Stomach (tissue), 9 donors: ENCODE data around the gene AKAP7. TPM values are rescaled to one million over a fixed set of nuclear protein-coding genes. Genes with fewer than 3 reads are reported as not detected.
"Not testable (repeated sequence)": the region's sequence is repeated elsewhere in the genome, so short reads cannot be mapped to it uniquely, and the experiment has no call there.

Experiments
- DNase-seq, 2 donors: peaks; one replicate each; pipeline versions ENCODE4 v3.0.0 to v3.0.0-alpha.2; 2013 to 2019
- H3K27ac ChIP-seq, 5 donors: fragments of 200-600 bp in 4 of 5; sonication (generic) in 4 of 5; one replicate each; pipeline ENCODE4 v1.5.1; 2013 to 2019; ENCODE audit warnings: mild to moderate bottlenecking in 1 of 5, moderate library complexity in 1 of 5
- H3K27me3 ChIP-seq, 3 donors: fragments of 200-600 bp; sonication (generic); one replicate each; pipeline ENCODE4 v1.5.1; 2017 to 2019; ENCODE audit warnings: mixed run types in 1 of 3
- H3K36me3 ChIP-seq, 4 donors: fragments of 200-600 bp; sonication (generic); 1 replicate in 3 of 4; 2 replicates in 1 of 4; pipeline ENCODE4 v1.5.1; 2016 to 2019
- H3K4me1 ChIP-seq, 4 donors: fragments of 200-600 bp; sonication (generic); one replicate each; pipeline ENCODE4 v1.5.1; 2016 to 2019
- H3K4me3 ChIP-seq, 4 donors: fragments of 200-600 bp; sonication (generic) in 3 of 4; one replicate each; pipeline ENCODE4 v1.5.1; 2016 to 2019; ENCODE audit warnings: mild to moderate bottlenecking in 1 of 4
- H3K9me3 ChIP-seq, 4 donors: fragments of 200-600 bp; sonication (generic); one replicate each; pipeline ENCODE4 v1.5.1; 2016 to 2019
- CTCF ChIP-seq, 7 experiments: fragments of 450-650 bp in 4 of 7; fragments of 200-600 bp in 3 of 7; sonication (generic) in 3 of 7; IDR thresholded peaks; one replicate each; pipeline ENCODE4 v1.5.1; 2016 to 2019; ENCODE audit warnings: antibody characterized with exemption in 7 of 7, control low read depth in 2 of 7, mild to moderate bottlenecking in 1 of 7
- EP300 ChIP-seq: sonication (generic); formaldehyde crosslinking; IDR thresholded peaks from one replicate; pipeline ENCODE4 v1.6.1; 2017; ENCODE audit warnings: antibody characterized with exemption
- POLR2A ChIP-seq, 4 donors: fragments of 450-650 bp; IDR thresholded peaks; one replicate each; pipeline ENCODE4 v1.6.1; 2016; ENCODE audit warnings: antibody characterized with exemption in 4 of 4, control low read depth in 2 of 4, mild to moderate bottlenecking in 1 of 4, moderate library complexity in 1 of 4
- POLR2AphosphoS5 ChIP-seq, 3 donors: sonication (generic); formaldehyde crosslinking; IDR thresholded peaks; one replicate each; pipeline ENCODE4 v1.6.1; 2016; ENCODE audit warnings: antibody characterized with exemption in 3 of 3
- WGBS, 5 donors: extraction: QIAGEN DNeasy Blood & Tissue Kit in 3 of 5; methylation state at CpG; one replicate each; pipeline versions ENCODE4 v1.1.5 to v1.1.7; 2013 to 2018; 5-methylcytosine and 5-hydroxymethylcytosine counted together
- intact Hi-C: fragments of 100-400 bp; cut with DNase I; formaldehyde crosslinking; loops from one replicate; pipeline ENCODE4 v1.15.1; 2023; ENCODE audit warnings: low total_unique reads
- polyA plus RNA-seq, 3 donors: library from polyadenylated mRNA; stranded (reverse); fragments of 200-250 nt; gene quantifications; one replicate each; pipeline ENCODE4 v1.2.3, GENCODE V29; 2013
- total RNA-seq, 5 donors: library from RNA; depleted of rRNA; stranded (reverse); fragments of >200 nt; gene quantifications; one replicate each; pipeline versions ENCODE4 v1.1.0 to v1.2.3, GENCODE V29; 2014 to 2016
- donor health status: healthy with polysubstance abuse.
- donor health status: Bipolar disorder and iron deficiency.
- donor health status: healthy.

The AKAP7 gene
- total and polyA plus RNA-seq, 8 donors: 1.3 to 59.5 (median 4.6) TPM

- Histone ChIP-seq H3K4me3 (no peak overlapping the region), H3K4me1 (peaks cover 0 to 18% (median 9%) of the 10 kb centered on the region in 4 donors), H3K27ac (no peak overlapping the region), H3K27me3 (no peaks in the 10 kb centered on the region), H3K9me3 (no peaks in the 10 kb centered on the region), H3K36me3 (no peaks in the 10 kb centered on the region)
- 28 to 34% (median 29%) methylated on average over 4 of the region's 4 CpGs for WGBS, 5 donors
- DNase-seq: peak in 1 of 2 donors; percentile 17
- no peak for TF ChIP-seq EP300
- no peak for TF ChIP-seq POLR2AphosphoS5 (IDR thresholded peaks at IDR 0.05)
- TF ChIP-seq POLR2A (IDR thresholded peaks at IDR 0.05): no peak
- no peak for TF ChIP-seq CTCF (IDR thresholded peaks at IDR 0.05)
- intact Hi-C loops: no loop called here
Measured at GRCh38 chr6:131258816-131259476, 123.7 kb downstream of the AKAP7 start.

- H3K9me3 ChIP-seq, H3K4me3 ChIP-seq, intact Hi-C loops, H3K27ac ChIP-seq, H3K36me3 ChIP-seq, DNase-seq, H3K27me3 ChIP-seq: not testable (repeated sequence)
- 83 to 98% (median 96%) methylated on average over 6 of the region's 6 CpGs for WGBS, 5 donors
- peaks cover 0 to 18% (median 9%) of the 10 kb centered on the region in 4 donors for H3K4me1 ChIP-seq
Measured at GRCh38 chr6:131260960-131261359, 125.7 kb downstream of the AKAP7 start.

DNA sequence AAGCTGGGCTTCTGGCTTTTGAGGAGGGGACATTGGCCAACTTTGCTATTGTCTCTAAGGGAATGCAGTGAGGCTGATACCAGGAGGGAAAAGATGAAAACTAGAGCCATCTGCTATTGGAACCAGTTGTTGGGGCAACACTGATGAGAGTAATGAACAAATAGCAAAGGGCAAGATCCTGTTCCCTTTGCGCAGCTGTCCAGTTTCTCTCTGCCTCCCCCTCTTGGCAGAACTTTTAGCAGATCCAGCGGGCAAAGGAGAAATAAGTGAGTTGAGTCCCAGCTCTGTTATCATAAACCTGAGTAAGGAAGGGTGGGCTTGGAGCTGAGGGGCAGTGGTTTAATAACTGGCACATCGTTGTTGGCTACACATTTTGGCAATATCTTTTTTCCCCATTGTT lies 126.8 kb downstream of the AKAP7 start:
- no peak for DNase-seq
- 92 to 100% (median 95%) methylated on average over 3 of the region's 3 CpGs for WGBS, 5 donors
- no peaks in the 10 kb centered on the region for H3K27me3 ChIP-seq
- no peak for TF ChIP-seq CTCF (IDR thresholded peaks at IDR 0.05)
- TF ChIP-seq POLR2A (IDR thresholded peaks at IDR 0.05): no peak
- no peak for TF ChIP-seq POLR2AphosphoS5 (IDR thresholded peaks at IDR 0.05)
- TF ChIP-seq EP300: no peak
- H3K9me3 ChIP-seq: no peaks in the 10 kb centered on the region
- intact Hi-C loops: no loop called here
- peaks cover 0 to 18% (median 9%) of the 10 kb centered on the region in 4 donors for H3K4me1 ChIP-seq
- no peak overlapping the region for H3K4me3 ChIP-seq
- no peak overlapping the region for H3K27ac ChIP-seq
- H3K36me3 ChIP-seq: no peaks in the 10 kb centered on the region

DNA sequence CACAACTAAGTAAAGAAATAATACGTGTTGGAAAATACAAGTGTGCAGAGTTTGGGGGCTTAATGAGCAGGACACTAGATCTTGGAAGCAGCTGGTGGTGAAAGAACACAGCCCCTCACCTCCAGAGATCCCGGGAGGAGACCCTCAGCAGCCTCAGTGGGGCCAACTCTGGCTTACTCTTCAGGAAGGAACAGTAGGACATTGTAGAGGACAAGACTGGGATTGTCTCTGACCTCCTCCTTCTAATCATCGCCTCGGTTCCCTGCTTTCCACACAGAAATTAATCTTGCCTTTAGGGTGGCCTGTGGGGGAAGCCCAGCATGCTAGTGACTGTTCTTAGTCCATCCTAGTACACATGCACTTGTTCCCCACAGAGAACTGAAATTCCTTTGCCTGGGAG lies 130.7 kb downstream of the AKAP7 start:
- intact Hi-C loops: no loop called here
- H3K4me1 ChIP-seq: no peaks in the 10 kb centered on the region
- WGBS, 5 donors: 75 to 85% (median 81%) methylated on average over 4 of the region's 4 CpGs
- H3K36me3 ChIP-seq: peaks cover 0 to 18% (median 11%) of the 10 kb centered on the region in 4 donors
- no peaks in the 10 kb centered on the region for H3K27me3 ChIP-seq
- H3K4me3 ChIP-seq: no peak overlapping the region
- H3K27ac ChIP-seq: no peak overlapping the region
- H3K9me3 ChIP-seq: peaks cover 0 to 10% (median 4%) of the 10 kb centered on the region in 4 donors
- TF ChIP-seq POLR2A (IDR thresholded peaks at IDR 0.05): no peak
- TF ChIP-seq EP300: no peak
- TF ChIP-seq POLR2AphosphoS5 (IDR thresholded peaks at IDR 0.05): no peak
- TF ChIP-seq CTCF (IDR thresholded peaks at IDR 0.05): no peak
- DNase-seq: no peak

DNA sequence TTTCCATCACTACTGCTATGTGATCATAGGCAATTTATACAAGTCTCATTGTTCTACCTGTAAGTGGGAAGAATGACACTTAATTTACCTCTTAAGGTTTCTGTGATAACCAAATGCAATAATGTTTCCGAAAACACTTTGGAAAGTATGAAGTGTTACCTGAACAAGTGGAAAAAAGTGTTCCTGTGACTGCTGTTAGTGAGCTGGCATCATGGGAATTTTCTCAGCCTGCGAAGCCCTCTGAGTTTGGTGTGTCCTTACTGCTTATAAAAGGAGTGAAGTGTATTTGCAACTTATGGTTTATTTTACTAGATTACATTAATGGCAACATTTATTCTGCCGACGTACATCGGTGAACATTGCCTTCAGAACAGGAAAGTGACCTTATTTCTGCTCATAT lies 133.0 kb downstream of the AKAP7 start:
- TF ChIP-seq POLR2AphosphoS5 (IDR thresholded peaks at IDR 0.05): no peak
- no peak for TF ChIP-seq CTCF (IDR thresholded peaks at IDR 0.05)
- no peak for TF ChIP-seq POLR2A (IDR thresholded peaks at IDR 0.05)
- no peak for TF ChIP-seq EP300
- intact Hi-C loops: no loop called here
- Histone ChIP-seq H3K4me3 (no peak overlapping the region), H3K4me1 (no peaks in the 10 kb centered on the region), H3K9me3 (peaks cover 0 to 10% (median 4%) of the 10 kb centered on the region in 4 donors), H3K27ac (no peak overlapping the region), H3K27me3 (no peaks in the 10 kb centered on the region), H3K36me3 (peaks cover 0 to 18% (median 11%) of the 10 kb centered on the region in 4 donors)
- no peak for DNase-seq
- 85 to 94% (median 90%) methylated on average over 5 of the region's 5 CpGs for WGBS, 5 donors
